NCI-H2171 treated with DMSO at 0.1 percent for 48 hours (cell line): ENCODE results near the gene MIF4GD.
A peak's percentile ranks its signal among the peaks of the same experiment; 100 is the strongest.
"Not testable (repeated sequence)": the region's sequence is repeated elsewhere in the genome, so short reads cannot be mapped to it uniquely, and the experiment has no call there.

Experiments used
- DNase-seq: peaks from one replicate; lab custom pipeline; 2025; lab: John Stamatoyannopoulos, UW

Gene MIF4GD

GRCh38 chr17:75270966-75271232 is at the start of gene MIF4GD:
Gene MIF4GD, minus strand, starts transcription at chr17:75271231. Its CDS starts 1,036 bp downstream, at chr17:75270195.
- DNase-seq, result no peak

- DNase-seq, result no peak
Measured at GRCh38 chr17:75319904-75320691, 49.1 kb upstream of the MIF4GD start.

- DNase-seq, result no peak
Measured at GRCh38 chr17:75318615-75319222, 47.7 kb upstream of the MIF4GD start.

GRCh38 chr17:75318211-75318610 is 47.2 kb upstream of the MIF4GD start:
- no peak for DNase-seq

- DNase-seq, result no peak
Measured at GRCh38 chr17:75317671-75318070, 46.6 kb upstream of the MIF4GD start.

- no peak for DNase-seq
Measured at GRCh38 chr17:75316253-75316652, 45.2 kb upstream of the MIF4GD start.

GRCh38 chr17:75315541-75316243 is 44.7 kb upstream of the MIF4GD start:
- DNase-seq, result no peak

GRCh38 chr17:75313941-75314551 is 43.0 kb upstream of the MIF4GD start:
- DNase-seq, result no peak

GRCh38 chr17:75308732-75309629 is 38.0 kb upstream of the MIF4GD start:
- no peak for DNase-seq

- DNase-seq, result no peak
Measured at GRCh38 chr17:75307957-75308731, 37.1 kb upstream of the MIF4GD start.

GRCh38 chr17:75301502-75302206 is 30.6 kb upstream of the MIF4GD start:
- no peak for DNase-seq

- DNase-seq, result no peak
Measured at GRCh38 chr17:75301049-75301448, 30.0 kb upstream of the MIF4GD start.

- DNase-seq, result no peak
Measured at GRCh38 chr17:75300280-75300679, 29.2 kb upstream of the MIF4GD start.

- no peak for DNase-seq
Measured at GRCh38 chr17:75295201-75296158, 24.4 kb upstream of the MIF4GD start.

- DNase-seq, result not testable (repeated sequence)
Measured at GRCh38 chr17:75292810-75293448, 21.9 kb upstream of the MIF4GD start.

- no peak for DNase-seq
Measured at GRCh38 chr17:75289832-75290337, 18.9 kb upstream of the MIF4GD start.

- peak; percentile 99 for DNase-seq
Measured at GRCh38 chr17:75289115-75289831, 18.2 kb upstream of the MIF4GD start, which contains the start of gene SLC25A19. Gene SLC25A19, minus strand, starts transcription at chr17:75289433. Its CDS starts 2,669 bp downstream, at chr17:75286764.

GRCh38 chr17:75288770-75289114 is 17.7 kb upstream of the MIF4GD start:
- peak; percentile 89 for DNase-seq
